GM12878 (cell line): ENCODE measurements around the gene HLA-DPB1. TPM values are rescaled to one million over a fixed set of nuclear protein-coding genes. Genes with fewer than 3 reads are reported as not detected.
A peak's percentile ranks its signal among the peaks of the same experiment; 100 is the strongest.

Experiments
- BCL11A ChIP-seq: IDR thresholded peaks from 2 replicates; pipeline ENCODE4 v1.6.1; 2011; ENCODE audit warnings: low read depth, low read length
- CHD2 ChIP-seq: IDR thresholded peaks from 2 replicates; pipeline ENCODE4 v1.6.1; 2011; ENCODE audit warnings: low read depth, low read length, improper control_type of control experiment, borderline replicate concordance
- DPF2 ChIP-seq: fragments of 450-650 bp; IDR thresholded peaks from 2 replicates; pipeline ENCODE4 v1.6.1; 2017; ENCODE audit warnings: mild to moderate bottlenecking
- IKZF2 ChIP-seq, 2 experiments: fragments of 450-650 bp; IDR thresholded peaks; 2 replicates each; pipeline ENCODE4 v1.6.1; 2017; ENCODE audit warnings: mild to moderate bottlenecking in 2 of 2, moderate library complexity in 2 of 2
- IRF4 ChIP-seq: IDR thresholded peaks from 2 replicates; pipeline ENCODE4 v1.6.1; 2011; ENCODE audit warnings: low read depth, low read length
- MEF2A ChIP-seq: IDR thresholded peaks from 2 replicates; pipeline ENCODE4 v1.6.1; 2011; ENCODE audit warnings: low read depth, mild to moderate bottlenecking, low read length, moderate library complexity; ENCODE audit not compliant: insufficient read depth
- RFX5 ChIP-seq: IDR thresholded peaks from 2 replicates; pipeline ENCODE4 v1.6.1; 2011; ENCODE audit warnings: low read depth, low read length, improper control_type of control experiment
- TCF7 ChIP-seq: IDR thresholded peaks from 2 replicates; pipeline ENCODE4 v1.6.1; 2014; ENCODE audit warnings: antibody characterized with exemption, borderline replicate concordance
- ZBED1 ChIP-seq: IDR thresholded peaks from 2 replicates; pipeline ENCODE4 v1.6.1; 2016; ENCODE audit warnings: borderline replicate concordance
- ZNF622 ChIP-seq: fragments of 450-650 bp; IDR thresholded peaks from 2 replicates; pipeline ENCODE4 v1.6.1; 2017; ENCODE audit warnings: mild to moderate bottlenecking, inconsistent platforms
- polyA plus RNA-seq, 11 experiments: library from polyadenylated mRNA; depleted of rRNA in 4 of 11; unstranded in 6 of 11; stranded (reverse) in 5 of 11; fragments of >200 nt; fragmentation: Nextera tagmentation in 4 of 11; fragmentation: Illumina TruSeq in 1 of 11; extraction: Ambion mirVana in 4 of 11; extraction: Trizol in 1 of 11; gene quantifications; 1 replicate in 1 of 11; 2 replicates in 10 of 11; pipeline versions ENCODE4 v1.2.1 to v1.2.3, GENCODE V29; 2011 to 2016; ENCODE audit warnings: inconsistent platforms in 2 of 11, missing spikeins in 2 of 11, low read depth in 1 of 11
- total RNA-seq, 4 experiments: library from RNA; depleted of rRNA in 3 of 4; stranded (reverse); fragments of >200 nt in 3 of 4; fragmentation: Illumina TruSeq in 1 of 4; extraction: Trizol in 1 of 4; gene quantifications; 2 replicates each; pipeline versions ENCODE4 v1.2.1 to v1.2.3, GENCODE V29; 2013 to 2021
- TF ChIP-seq, protein P1 (sequence below): IDR thresholded peaks from 2 replicates; pipeline ENCODE4 v1.6.1; 2011; ENCODE audit warnings: low read depth, mild to moderate bottlenecking, low read length, moderate library complexity, borderline replicate concordance; ENCODE audit errors: extremely low read depth
- TF ChIP-seq, protein P2 (sequence below): IDR thresholded peaks from 2 replicates; pipeline ENCODE4 v1.6.1; 2012; ENCODE audit warnings: mild to moderate bottlenecking, low read depth, low read length
- TF ChIP-seq, protein P3 (sequence below): fragments of 450-650 bp; formaldehyde crosslinking; IDR thresholded peaks from 2 replicates; pipeline ENCODE4 v1.5.0; 2022; ENCODE audit warnings: mild to moderate bottlenecking, missing genetic modification characterization
- TF ChIP-seq, protein P4 (sequence below): fragments of 450-650 bp; IDR thresholded peaks from 2 replicates; pipeline ENCODE4 v1.6.1; 2014; ENCODE audit warnings: mild to moderate bottlenecking
- TF ChIP-seq, protein P5 (sequence below): IDR thresholded peaks from 2 replicates; pipeline ENCODE4 v1.6.1; 2012; ENCODE audit warnings: low read depth, low read length, improper control_type of control experiment
- TF ChIP-seq, protein P6 (sequence below): IDR thresholded peaks from 2 replicates; pipeline ENCODE4 v1.6.1; 2012; ENCODE audit warnings: low read depth, low read length, improper control_type of control experiment

The HLA-DPB1 gene
- total and polyA plus RNA-seq, 10 of the 15 experiments (the other 5 are each of a cell fraction or from before 2014, with no cell fraction given), result 101 to 675 (median 352) TPM

DNA sequence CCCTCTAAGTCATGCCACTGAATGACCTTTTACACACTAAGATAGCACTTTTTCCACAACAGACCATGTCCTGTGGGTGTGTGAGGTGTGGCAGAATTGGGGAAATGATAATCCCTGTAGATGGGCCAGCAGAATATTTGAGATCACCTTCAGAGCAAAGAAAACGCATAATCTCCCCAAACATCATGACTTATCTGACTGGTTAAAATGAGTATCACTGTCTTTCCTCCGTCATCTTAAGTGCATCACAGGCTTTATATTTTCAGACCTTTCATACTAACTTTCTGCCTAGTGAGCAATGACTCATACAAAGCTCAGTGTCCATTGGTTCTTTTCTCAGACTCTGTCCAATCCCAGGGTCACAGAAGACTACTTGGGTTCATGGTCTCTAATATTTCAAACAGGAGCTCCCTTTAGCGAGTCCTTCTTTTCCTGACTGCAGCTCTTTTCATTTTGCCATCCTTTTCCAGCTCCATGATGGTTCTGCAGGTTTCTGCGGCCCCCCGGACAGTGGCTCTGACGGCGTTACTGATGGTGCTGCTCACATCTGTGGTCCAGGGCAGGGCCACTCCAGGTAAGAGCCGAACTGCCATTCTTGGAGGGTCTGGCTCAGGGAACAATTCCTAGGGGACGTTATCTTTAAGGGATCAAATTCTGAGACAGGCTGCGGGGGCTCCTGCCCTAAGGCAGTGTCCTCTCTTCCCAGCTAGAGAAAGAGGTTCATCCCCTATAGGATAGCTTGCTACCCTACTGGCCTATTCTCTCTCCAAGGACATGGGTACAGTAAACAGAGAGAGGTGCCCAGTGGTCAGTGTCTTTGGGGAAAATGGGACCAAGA lies at the start of gene HLA-DPB1 (continued):
- TF ChIP-seq, protein P1, sequence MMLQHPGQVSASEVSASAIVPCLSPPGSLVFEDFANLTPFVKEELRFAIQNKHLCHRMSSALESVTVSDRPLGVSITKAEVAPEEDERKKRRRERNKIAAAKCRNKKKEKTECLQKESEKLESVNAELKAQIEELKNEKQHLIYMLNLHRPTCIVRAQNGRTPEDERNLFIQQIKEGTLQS, result no peak
- TF ChIP-seq ZBED1 (peak; percentile 75), DPF2 (no peak), IRF4 (no peak), TCF7 (no peak), IKZF2 (IDR thresholded peaks at IDR 0.05) (peak in 1 of 2 experiments; percentile 13; a peak in 1 of 4 replicates), CHD2 (peak; percentile 11; the same call in 1 of the 2 replicates), BCL11A (no peak), MEF2A (no peak), ZNF622 (no peak), RFX5 (peak; percentile 99)
- TF ChIP-seq, protein P2, sequence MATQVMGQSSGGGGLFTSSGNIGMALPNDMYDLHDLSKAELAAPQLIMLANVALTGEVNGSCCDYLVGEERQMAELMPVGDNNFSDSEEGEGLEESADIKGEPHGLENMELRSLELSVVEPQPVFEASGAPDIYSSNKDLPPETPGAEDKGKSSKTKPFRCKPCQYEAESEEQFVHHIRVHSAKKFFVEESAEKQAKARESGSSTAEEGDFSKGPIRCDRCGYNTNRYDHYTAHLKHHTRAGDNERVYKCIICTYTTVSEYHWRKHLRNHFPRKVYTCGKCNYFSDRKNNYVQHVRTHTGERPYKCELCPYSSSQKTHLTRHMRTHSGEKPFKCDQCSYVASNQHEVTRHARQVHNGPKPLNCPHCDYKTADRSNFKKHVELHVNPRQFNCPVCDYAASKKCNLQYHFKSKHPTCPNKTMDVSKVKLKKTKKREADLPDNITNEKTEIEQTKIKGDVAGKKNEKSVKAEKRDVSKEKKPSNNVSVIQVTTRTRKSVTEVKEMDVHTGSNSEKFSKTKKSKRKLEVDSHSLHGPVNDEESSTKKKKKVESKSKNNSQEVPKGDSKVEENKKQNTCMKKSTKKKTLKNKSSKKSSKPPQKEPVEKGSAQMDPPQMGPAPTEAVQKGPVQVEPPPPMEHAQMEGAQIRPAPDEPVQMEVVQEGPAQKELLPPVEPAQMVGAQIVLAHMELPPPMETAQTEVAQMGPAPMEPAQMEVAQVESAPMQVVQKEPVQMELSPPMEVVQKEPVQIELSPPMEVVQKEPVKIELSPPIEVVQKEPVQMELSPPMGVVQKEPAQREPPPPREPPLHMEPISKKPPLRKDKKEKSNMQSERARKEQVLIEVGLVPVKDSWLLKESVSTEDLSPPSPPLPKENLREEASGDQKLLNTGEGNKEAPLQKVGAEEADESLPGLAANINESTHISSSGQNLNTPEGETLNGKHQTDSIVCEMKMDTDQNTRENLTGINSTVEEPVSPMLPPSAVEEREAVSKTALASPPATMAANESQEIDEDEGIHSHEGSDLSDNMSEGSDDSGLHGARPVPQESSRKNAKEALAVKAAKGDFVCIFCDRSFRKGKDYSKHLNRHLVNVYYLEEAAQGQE, result no peak
- TF ChIP-seq, protein P3, sequence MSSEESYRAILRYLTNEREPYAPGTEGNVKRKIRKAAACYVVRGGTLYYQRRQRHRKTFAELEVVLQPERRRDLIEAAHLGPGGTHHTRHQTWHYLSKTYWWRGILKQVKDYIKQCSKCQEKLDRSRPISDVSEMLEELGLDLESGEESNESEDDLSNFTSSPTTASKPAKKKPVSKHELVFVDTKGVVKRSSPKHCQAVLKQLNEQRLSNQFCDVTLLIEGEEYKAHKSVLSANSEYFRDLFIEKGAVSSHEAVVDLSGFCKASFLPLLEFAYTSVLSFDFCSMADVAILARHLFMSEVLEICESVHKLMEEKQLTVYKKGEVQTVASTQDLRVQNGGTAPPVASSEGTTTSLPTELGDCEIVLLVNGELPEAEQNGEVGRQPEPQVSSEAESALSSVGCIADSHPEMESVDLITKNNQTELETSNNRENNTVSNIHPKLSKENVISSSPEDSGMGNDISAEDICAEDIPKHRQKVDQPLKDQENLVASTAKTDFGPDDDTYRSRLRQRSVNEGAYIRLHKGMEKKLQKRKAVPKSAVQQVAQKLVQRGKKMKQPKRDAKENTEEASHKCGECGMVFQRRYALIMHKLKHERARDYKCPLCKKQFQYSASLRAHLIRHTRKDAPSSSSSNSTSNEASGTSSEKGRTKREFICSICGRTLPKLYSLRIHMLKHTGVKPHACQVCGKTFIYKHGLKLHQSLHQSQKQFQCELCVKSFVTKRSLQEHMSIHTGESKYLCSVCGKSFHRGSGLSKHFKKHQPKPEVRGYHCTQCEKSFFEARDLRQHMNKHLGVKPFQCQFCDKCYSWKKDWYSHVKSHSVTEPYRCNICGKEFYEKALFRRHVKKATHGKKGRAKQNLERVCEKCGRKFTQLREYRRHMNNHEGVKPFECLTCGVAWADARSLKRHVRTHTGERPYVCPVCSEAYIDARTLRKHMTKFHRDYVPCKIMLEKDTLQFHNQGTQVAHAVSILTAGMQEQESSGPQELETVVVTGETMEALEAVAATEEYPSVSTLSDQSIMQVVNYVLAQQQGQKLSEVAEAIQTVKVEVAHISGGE (CRISPR knock-in tag), result no peak
- TF ChIP-seq, protein P4, sequence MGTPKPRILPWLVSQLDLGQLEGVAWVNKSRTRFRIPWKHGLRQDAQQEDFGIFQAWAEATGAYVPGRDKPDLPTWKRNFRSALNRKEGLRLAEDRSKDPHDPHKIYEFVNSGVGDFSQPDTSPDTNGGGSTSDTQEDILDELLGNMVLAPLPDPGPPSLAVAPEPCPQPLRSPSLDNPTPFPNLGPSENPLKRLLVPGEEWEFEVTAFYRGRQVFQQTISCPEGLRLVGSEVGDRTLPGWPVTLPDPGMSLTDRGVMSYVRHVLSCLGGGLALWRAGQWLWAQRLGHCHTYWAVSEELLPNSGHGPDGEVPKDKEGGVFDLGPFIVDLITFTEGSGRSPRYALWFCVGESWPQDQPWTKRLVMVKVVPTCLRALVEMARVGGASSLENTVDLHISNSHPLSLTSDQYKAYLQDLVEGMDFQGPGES, result no peak
- TF ChIP-seq, protein P5, sequence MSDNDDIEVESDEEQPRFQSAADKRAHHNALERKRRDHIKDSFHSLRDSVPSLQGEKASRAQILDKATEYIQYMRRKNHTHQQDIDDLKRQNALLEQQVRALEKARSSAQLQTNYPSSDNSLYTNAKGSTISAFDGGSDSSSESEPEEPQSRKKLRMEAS, result no peak; the same call in 1 of the 2 replicates
- TF ChIP-seq, protein P6, sequence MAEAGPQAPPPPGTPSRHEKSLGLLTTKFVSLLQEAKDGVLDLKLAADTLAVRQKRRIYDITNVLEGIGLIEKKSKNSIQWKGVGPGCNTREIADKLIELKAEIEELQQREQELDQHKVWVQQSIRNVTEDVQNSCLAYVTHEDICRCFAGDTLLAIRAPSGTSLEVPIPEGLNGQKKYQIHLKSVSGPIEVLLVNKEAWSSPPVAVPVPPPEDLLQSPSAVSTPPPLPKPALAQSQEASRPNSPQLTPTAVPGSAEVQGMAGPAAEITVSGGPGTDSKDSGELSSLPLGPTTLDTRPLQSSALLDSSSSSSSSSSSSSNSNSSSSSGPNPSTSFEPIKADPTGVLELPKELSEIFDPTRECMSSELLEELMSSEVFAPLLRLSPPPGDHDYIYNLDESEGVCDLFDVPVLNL, result no peak
